Mesenchymal stem cell (in vitro differentiated cells and primary cell): ENCODE results near the gene CCDC149.

ENCODE experiments used
- DNase-seq: peaks from one replicate; pipeline ENCODE4 v3.0.0-alpha.2; 2013
- H2AFZ ChIP-seq: one replicate; pipeline ENCODE4 v1.6.1; 2013; ENCODE audit warnings: low read depth, mild to moderate bottlenecking, control low read depth, inconsistent platforms, low read length, moderate library complexity
- H2AK5ac ChIP-seq: 2 replicates; pipeline ENCODE4 v1.6.1; 2013; ENCODE audit warnings: low read length, moderate library complexity, mild to moderate bottlenecking, inconsistent platforms; ENCODE audit not compliant: severe bottlenecking
- H2BK120ac ChIP-seq: one replicate; pipeline ENCODE4 v1.6.1; 2013; ENCODE audit warnings: low read depth, mild to moderate bottlenecking, inconsistent platforms, low read length, moderate library complexity
- H2BK12ac ChIP-seq, 2 experiments: one replicate each; pipeline ENCODE4 v1.6.1; 2013; ENCODE audit warnings: inconsistent platforms in 2 of 2, low read length in 2 of 2, mild to moderate bottlenecking in 2 of 2, moderate library complexity in 2 of 2, control low read depth in 1 of 2
- H2BK15ac ChIP-seq: one replicate; pipeline ENCODE4 v1.6.1; 2013; ENCODE audit warnings: mild to moderate bottlenecking, low read depth, inconsistent platforms; ENCODE audit not compliant: poor library complexity, severe bottlenecking
- H2BK5ac ChIP-seq: 2 replicates; pipeline ENCODE4 v1.6.1; 2013; ENCODE audit warnings: low read depth, mild to moderate bottlenecking, low read length, control low read depth, inconsistent platforms; ENCODE audit not compliant: poor library complexity, severe bottlenecking
- H3K14ac ChIP-seq, 2 experiments: one replicate each; pipeline ENCODE4 v1.6.1; 2013; ENCODE audit warnings: inconsistent platforms in 2 of 2, low read length in 2 of 2, control low read depth in 1 of 2, mild to moderate bottlenecking in 1 of 2, moderate library complexity in 1 of 2
- H3K18ac ChIP-seq, 2 experiments: one replicate each; pipeline ENCODE4 v1.6.1; 2013; ENCODE audit warnings: inconsistent platforms in 2 of 2, low read length in 2 of 2, control low read depth in 1 of 2, low read depth in 1 of 2, mild to moderate bottlenecking in 1 of 2
- H3K23ac ChIP-seq, 2 experiments: one replicate each; pipeline ENCODE4 v1.6.1; 2013; ENCODE audit warnings: inconsistent platforms in 2 of 2, low read length in 2 of 2, mild to moderate bottlenecking in 2 of 2, moderate library complexity in 2 of 2, control low read depth in 1 of 2
- H3K27ac ChIP-seq: 2 replicates; pipeline ENCODE4 v1.5.1; 2013; ENCODE audit warnings: mild to moderate bottlenecking, moderate library complexity, low read length, control low read depth, inconsistent platforms; ENCODE audit not compliant: poor library complexity, severe bottlenecking
- H3K27me3 ChIP-seq, 2 experiments: 2 replicates each; pipeline versions ENCODE4 v1.6.1 to v1.7.0; 2013; ENCODE audit warnings: low read length in 2 of 2, mild to moderate bottlenecking in 2 of 2, moderate library complexity in 2 of 2, control low read depth in 1 of 2, inconsistent platforms in 1 of 2; ENCODE audit not compliant: control insufficient read depth in 1 of 2, insufficient read depth in 1 of 2
- H3K36me3 ChIP-seq, 2 experiments: 2 replicates each; pipeline versions ENCODE4 v1.6.1 to v1.7.0; 2013; ENCODE audit warnings: low read length in 2 of 2, control low read depth in 1 of 2, inconsistent platforms in 1 of 2, low read depth in 1 of 2, mild to moderate bottlenecking in 1 of 2; ENCODE audit not compliant: insufficient read depth in 2 of 2, control insufficient read depth in 1 of 2
- H3K4ac ChIP-seq, 2 experiments: one replicate each; pipeline ENCODE4 v1.6.1; 2013; ENCODE audit warnings: inconsistent platforms in 2 of 2, low read length in 2 of 2, mild to moderate bottlenecking in 2 of 2, moderate library complexity in 2 of 2, control low read depth in 1 of 2, low read depth in 1 of 2
- H3K4me1 ChIP-seq: 2 replicates; pipeline ENCODE4 v1.6.1; 2013; ENCODE audit warnings: low read depth, low read length, control low read depth; ENCODE audit not compliant: control insufficient read depth, insufficient read depth
- H3K4me2 ChIP-seq: 2 replicates; pipeline ENCODE4 v1.6.1; 2013; ENCODE audit warnings: low read length, mild to moderate bottlenecking, inconsistent platforms; ENCODE audit not compliant: poor library complexity, severe bottlenecking
- H3K4me3 ChIP-seq, 2 experiments: 2 replicates each; pipeline versions ENCODE4 v1.5.1 to v1.7.0; 2013; ENCODE audit warnings: low read length in 2 of 2, mild to moderate bottlenecking in 2 of 2, control low read depth in 1 of 2, low read depth in 1 of 2; ENCODE audit not compliant: insufficient read depth in 1 of 2
- H3K79me1 ChIP-seq: replicated peaks from 2 replicates; pipeline ENCODE4 v1.6.1; 2013; ENCODE audit warnings: mild to moderate bottlenecking, control low read depth, low read length, inconsistent platforms; ENCODE audit not compliant: poor library complexity, severe bottlenecking
- H3K9ac ChIP-seq: 2 replicates; pipeline ENCODE4 v1.7.0; 2013; ENCODE audit warnings: mild to moderate bottlenecking, low read length, moderate library complexity
- H3K9me3 ChIP-seq: 2 replicates; pipeline ENCODE4 v1.7.0; 2013; ENCODE audit warnings: mild to moderate bottlenecking, low read length; ENCODE audit not compliant: control insufficient read depth
- H4K8ac ChIP-seq: one replicate; pipeline ENCODE4 v1.6.1; 2013; ENCODE audit warnings: inconsistent platforms, mild to moderate bottlenecking, low read length, moderate library complexity
- H4K91ac ChIP-seq: one replicate; pipeline ENCODE4 v1.6.1; 2013; ENCODE audit warnings: mild to moderate bottlenecking, low read length, inconsistent platforms
- WGBS: methylation state at CpG from one replicate; pipeline ENCODE4 v1.1.7; 2013; ENCODE audit warnings: mixed read lengths; 5-methylcytosine and 5-hydroxymethylcytosine counted together

CCDC149 gene

DNA sequence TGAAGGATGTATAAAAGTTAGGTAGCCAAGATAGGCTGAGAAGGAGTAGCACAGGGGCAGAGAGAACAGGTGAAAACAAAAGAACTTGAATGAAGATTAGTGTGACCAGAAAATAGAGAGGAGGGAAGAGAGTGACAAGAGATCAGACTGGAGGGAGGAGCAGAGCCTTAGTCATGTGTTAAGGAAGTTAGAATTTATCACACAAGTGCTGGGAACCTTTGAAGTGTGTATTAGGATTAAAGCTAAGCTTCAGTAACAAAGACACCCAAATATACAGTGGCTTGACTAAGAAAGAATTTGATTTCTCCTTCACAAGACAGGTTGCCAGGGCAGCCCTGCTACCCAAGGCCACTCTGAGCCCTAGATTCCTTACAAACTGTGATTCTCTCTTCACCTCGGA is 10.7 kb upstream of the CCDC149 start:
- H2AK5ac ChIP-seq, result peak overlapping the region; percentile 37
- no peak overlapping the region for H2AFZ ChIP-seq
- H3K4me2 ChIP-seq, result no peak overlapping the region
- no peaks in the 10 kb centered on the region for H3K79me1 ChIP-seq
- H2BK120ac ChIP-seq, result no peak overlapping the region
- no peaks in the 10 kb centered on the region for H3K36me3 ChIP-seq
- peak overlapping the region; percentile 52 for H3K9ac ChIP-seq
- H3K14ac ChIP-seq, result no peak overlapping the region
- H2BK5ac ChIP-seq, result no peak overlapping the region
- peak overlapping the region in 1 of 2 experiments; percentile 24 for H3K4me3 ChIP-seq
- peaks cover 4 to 8% of the 10 kb centered on the region in 2 experiments for H3K27me3 ChIP-seq
- H2BK12ac ChIP-seq, result no peak overlapping the region
- no peak overlapping the region for H4K91ac ChIP-seq
- no CpG with 5 or more reads among the region's 1 CpG for WGBS
- H3K4ac ChIP-seq, result no peak overlapping the region
- H2BK15ac ChIP-seq, result no peak overlapping the region
- H3K4me1 ChIP-seq, result peaks cover 5% of the 10 kb centered on the region
- H3K9me3 ChIP-seq, result peaks cover 13% of the 10 kb centered on the region
- peak overlapping the region; percentile 59 for H3K27ac ChIP-seq
- H3K23ac ChIP-seq, result no peak overlapping the region
- no peak overlapping the region for H4K8ac ChIP-seq
- no peak overlapping the region for H3K18ac ChIP-seq
- DNase-seq, result no peak

GRCh38 chr4:24923002-24923401 is 10.2 kb upstream of the CCDC149 start:
- DNase-seq, result no peak
- no peaks in the 10 kb centered on the region for H3K79me1 ChIP-seq
- H2BK15ac ChIP-seq, result no peak overlapping the region
- peak overlapping the region; percentile 46 for H2BK5ac ChIP-seq
- no peak overlapping the region for H2AK5ac ChIP-seq
- no peak overlapping the region for H3K4me3 ChIP-seq
- 78% methylated on average over 1 of the region's 2 CpGs for WGBS
- no peaks in the 10 kb centered on the region for H3K36me3 ChIP-seq
- H3K4ac ChIP-seq, result no peak overlapping the region
- peaks cover 5% of the 10 kb centered on the region for H3K4me1 ChIP-seq
- H2BK120ac ChIP-seq, result no peak overlapping the region
- no peak overlapping the region for H2AFZ ChIP-seq
- no peak overlapping the region for H4K8ac ChIP-seq
- H3K4me2 ChIP-seq, result no peak overlapping the region
- no peak overlapping the region for H3K23ac ChIP-seq
- H3K27ac ChIP-seq, result no peak overlapping the region
- no peak overlapping the region for H3K14ac ChIP-seq
- no peak overlapping the region for H4K91ac ChIP-seq
- H3K9me3 ChIP-seq, result peaks cover 13% of the 10 kb centered on the region
- peaks cover 0 to 3% of the 10 kb centered on the region in 2 experiments for H3K27me3 ChIP-seq
- H3K18ac ChIP-seq, result no peak overlapping the region
- H2BK12ac ChIP-seq, result no peak overlapping the region
- no peak overlapping the region for H3K9ac ChIP-seq

DNA sequence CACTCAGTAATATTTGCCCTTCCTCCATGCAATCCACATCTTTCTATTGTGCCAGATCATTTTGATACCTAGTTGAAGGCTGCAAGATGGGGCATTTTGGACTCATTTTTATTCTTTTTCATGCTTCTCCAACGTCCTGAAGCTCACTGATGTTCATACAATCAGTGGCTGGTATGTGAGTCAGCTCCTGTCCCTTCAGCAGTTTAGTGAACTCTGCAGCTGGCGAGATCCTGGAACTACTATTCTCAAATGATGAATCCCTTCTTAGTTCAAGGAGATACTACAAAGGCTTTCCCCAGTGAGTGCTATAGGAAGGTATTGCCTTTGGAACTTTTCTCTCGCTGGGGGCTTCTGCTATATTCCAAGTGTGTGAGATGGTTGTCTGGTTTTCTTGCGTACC is 9.6 kb upstream of the CCDC149 start:
- 39% methylated on average over 4 of the region's 4 CpGs for WGBS
- no peak overlapping the region for H2BK120ac ChIP-seq
- H3K4ac ChIP-seq, result no peak overlapping the region
- no peak overlapping the region for H3K9ac ChIP-seq
- peak overlapping the region; percentile 26 for H2AK5ac ChIP-seq
- H3K36me3 ChIP-seq, result no peaks in the 10 kb centered on the region
- no peak overlapping the region for H3K27ac ChIP-seq
- no peak for DNase-seq
- no peak overlapping the region for H3K4me3 ChIP-seq
- peak overlapping the region; percentile 46 for H2BK5ac ChIP-seq
- no peaks in the 10 kb centered on the region for H3K79me1 ChIP-seq
- H2BK12ac ChIP-seq, result no peak overlapping the region
- no peak overlapping the region for H3K4me2 ChIP-seq
- no peak overlapping the region for H2AFZ ChIP-seq
- peaks cover 6% of the 10 kb centered on the region for H3K4me1 ChIP-seq
- no peak overlapping the region for H3K18ac ChIP-seq
- H3K9me3 ChIP-seq, result peaks cover 13% of the 10 kb centered on the region
- H3K27me3 ChIP-seq, result peaks cover 0 to under 1% of the 10 kb centered on the region in 2 experiments
- H3K14ac ChIP-seq, result no peak overlapping the region
- H4K8ac ChIP-seq, result no peak overlapping the region
- no peak overlapping the region for H4K91ac ChIP-seq
- H2BK15ac ChIP-seq, result no peak overlapping the region
- H3K23ac ChIP-seq, result no peak overlapping the region

DNA sequence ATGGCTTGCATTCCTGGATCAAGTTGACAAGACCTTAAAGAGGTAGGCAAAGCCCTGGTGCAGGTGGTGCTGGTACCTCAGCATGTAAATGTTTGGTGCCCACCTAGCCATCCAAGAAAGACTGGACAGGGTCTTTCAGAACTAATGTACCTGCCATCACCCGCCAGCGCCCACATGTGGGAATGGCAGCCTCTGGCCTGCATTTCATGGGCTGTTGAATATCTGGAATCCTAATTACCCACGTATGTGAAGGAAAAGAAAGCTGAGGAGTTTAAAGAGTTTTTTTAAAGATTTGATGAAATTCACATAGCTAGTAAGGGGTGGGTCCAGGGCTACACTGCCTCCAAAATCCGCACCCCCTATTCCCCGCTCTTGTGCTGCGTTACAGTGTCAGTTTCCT is 8.6 kb upstream of the CCDC149 start:
- Histone ChIP-seq H2BK15ac (no peak overlapping the region), H4K8ac (no peak overlapping the region), H3K27ac (no peak overlapping the region), H2AFZ (no peak overlapping the region), H3K27me3 (no peaks in the 10 kb centered on the region), H3K9ac (no peak overlapping the region), H3K4me2 (no peak overlapping the region), H3K4me3 (no peak overlapping the region), H4K91ac (no peak overlapping the region), H3K18ac (no peak overlapping the region), H2AK5ac (peak overlapping the region; percentile 68), H3K36me3 (no peaks in the 10 kb centered on the region), H3K14ac (no peak overlapping the region), H3K4ac (no peak overlapping the region), H3K9me3 (peaks cover 13% of the 10 kb centered on the region), H2BK120ac (no peak overlapping the region), H3K4me1 (peaks cover 14% of the 10 kb centered on the region), H2BK12ac (no peak overlapping the region), H2BK5ac (no peak overlapping the region), H3K23ac (no peak overlapping the region), H3K79me1 (no peaks in the 10 kb centered on the region)
- 89% methylated on average over 6 of the region's 6 CpGs for WGBS
- DNase-seq, result no peak
